ENCODE results near the gene SGIP1.
"Not testable (repeated sequence)": the region's sequence is repeated elsewhere in the genome, so short reads cannot be mapped to it uniquely, and the experiment has no call there.

SGIP1 gene

GRCh38 chr1:66730462-66730861 lies 196.5 kb downstream of the SGIP1 start:
- no peaks in the 10 kb centered on the region for H3K9me3 ChIP-seq (ENCODE audit: control extremely low read depth in 1 of 5, control insufficient read depth in 4 of 5, insufficient read depth in 2 of 5, low read depth in 1 of 5, low read length in 4 of 5)
- H3K27ac ChIP-seq (ENCODE audit: insufficient read depth in 1 of 2, low read depth in 1 of 2, low read length in 2 of 2, poor library complexity in 1 of 2, severe bottlenecking in 2 of 2), result peak overlapping the region; percentile 68 to 88
- no peaks in the 10 kb centered on the region for H3K36me3 ChIP-seq (ENCODE audit: control insufficient read depth in 4 of 4, insufficient read depth in 4 of 4, low read length in 3 of 4)
- ChIA-PET CTCF (interaction anchor here (0.6 to 6.9 kb wide), 5 partner anchors 9 to 284 kb away, joined by 3 to 51 read pairs (median 4); partner anchors contain the start of gene DYNLT5), POLR2A (no interaction called here)
- 54% methylated on average over 2 of the region's 2 CpGs for WGBS (ENCODE audit: insufficient coverage)
- no peaks in the 10 kb centered on the region for H3K27me3 ChIP-seq (replicated peaks in 2 of 5; ENCODE audit: control insufficient read depth in 4 of 5, insufficient read depth in 5 of 5, low read length in 4 of 5)
- peak in 1 of 3 donors; percentile 40 for DNase-seq
- H3K4me1 ChIP-seq (ENCODE audit: control extremely low read depth in 1 of 4, control insufficient read depth in 4 of 4, insufficient read depth in 4 of 4, low read length in 3 of 4), result peaks cover 29 to 80% (median 60%) of the 10 kb centered on the region in 4 experiments
- peak overlapping the region in 1 of 7 experiments; percentile 24 for H3K4me3 ChIP-seq (ENCODE audit: control insufficient read depth in 1 of 7, extremely low read depth in 1 of 7, insufficient read depth in 4 of 7, low read depth in 2 of 7, low read length in 6 of 7)

GRCh38 chr1:66731170-66731865 lies 197.4 kb downstream of the SGIP1 start:
- 100% methylated on average over 2 of the region's 4 CpGs for WGBS (ENCODE audit: insufficient coverage)
- Histone ChIP-seq H3K27ac (ENCODE audit: insufficient read depth in 1 of 2, low read depth in 1 of 2, low read length in 2 of 2, poor library complexity in 1 of 2, severe bottlenecking in 2 of 2) (peak overlapping the region; percentile 81 to 88), H3K36me3 (ENCODE audit: control insufficient read depth in 4 of 4, insufficient read depth in 4 of 4, low read length in 3 of 4) (no peaks in the 10 kb centered on the region), H3K9me3 (ENCODE audit: control extremely low read depth in 1 of 5, control insufficient read depth in 4 of 5, insufficient read depth in 2 of 5, low read depth in 1 of 5, low read length in 4 of 5) (no peaks in the 10 kb centered on the region), H3K4me3 (ENCODE audit: control insufficient read depth in 1 of 7, extremely low read depth in 1 of 7, insufficient read depth in 4 of 7, low read depth in 2 of 7, low read length in 6 of 7) (peak overlapping the region in 1 of 7 experiments; percentile 24), H3K4me1 (ENCODE audit: control extremely low read depth in 1 of 4, control insufficient read depth in 4 of 4, insufficient read depth in 4 of 4, low read length in 3 of 4) (peaks cover 29 to 73% (median 52%) of the 10 kb centered on the region in 4 experiments), H3K27me3 (replicated peaks in 2 of 5; ENCODE audit: control insufficient read depth in 4 of 5, insufficient read depth in 5 of 5, low read length in 4 of 5) (no peaks in the 10 kb centered on the region)
- CTCF ChIA-PET, result interaction anchor here (0.6 to 6.9 kb wide), 5 partner anchors 8 to 178 kb away, joined by 3 to 51 read pairs (median 4); partner anchors contain the start of gene DYNLT5
- POLR2A ChIA-PET, result no interaction called here
- peak in 2 of 3 donors; percentile 50 to 64 for DNase-seq

- DNase-seq, result peak; percentile 51 to 93 (median 83)
- H3K27me3 ChIP-seq (replicated peaks in 2 of 5; ENCODE audit: control insufficient read depth in 4 of 5, insufficient read depth in 5 of 5, low read length in 4 of 5), result no peaks in the 10 kb centered on the region
- WGBS (ENCODE audit: insufficient coverage), result 0% methylated on average over 1 of the region's 1 CpG
- ChIA-PET POLR2A (interaction anchor here (0.7 to 0.9 kb wide), 3 partner anchors 24 to 352 kb away, joined by 3 to 4 read pairs (median 4); partner anchors contain the start of gene SGIP1), CTCF (interaction anchor here (0.6 to 6.9 kb wide), 16 partner anchors 7 to 946 kb away, joined by 3 to 51 read pairs (median 4); partner anchors contain the start of genes DYNLT5 and SGIP1)
- H3K9me3 ChIP-seq (ENCODE audit: control extremely low read depth in 1 of 5, control insufficient read depth in 4 of 5, insufficient read depth in 2 of 5, low read depth in 1 of 5, low read length in 4 of 5), result no peaks in the 10 kb centered on the region
- peaks cover 27 to 63% (median 50%) of the 10 kb centered on the region in 4 experiments for H3K4me1 ChIP-seq (ENCODE audit: control extremely low read depth in 1 of 4, control insufficient read depth in 4 of 4, insufficient read depth in 4 of 4, low read length in 3 of 4)
- H3K36me3 ChIP-seq (ENCODE audit: control insufficient read depth in 4 of 4, insufficient read depth in 4 of 4, low read length in 3 of 4), result no peaks in the 10 kb centered on the region
- peak overlapping the region; percentile 81 to 88 for H3K27ac ChIP-seq (ENCODE audit: insufficient read depth in 1 of 2, low read depth in 1 of 2, low read length in 2 of 2, poor library complexity in 1 of 2, severe bottlenecking in 2 of 2)
- H3K4me3 ChIP-seq (ENCODE audit: control insufficient read depth in 1 of 7, extremely low read depth in 1 of 7, insufficient read depth in 4 of 7, low read depth in 2 of 7, low read length in 6 of 7), result peak overlapping the region in 2 of 7 experiments; percentile 7 to 8
Observed at GRCh38 chr1:66732407-66733166, 198.6 kb downstream of the SGIP1 start.

GRCh38 chr1:66733348-66734017 lies 199.5 kb downstream of the SGIP1 start:
- peak overlapping the region; percentile 51 to 88 for H3K27ac ChIP-seq (ENCODE audit: insufficient read depth in 1 of 2, low read depth in 1 of 2, low read length in 2 of 2, poor library complexity in 1 of 2, severe bottlenecking in 2 of 2)
- H3K9me3 ChIP-seq (ENCODE audit: control extremely low read depth in 1 of 5, control insufficient read depth in 4 of 5, insufficient read depth in 2 of 5, low read depth in 1 of 5, low read length in 4 of 5), result no peaks in the 10 kb centered on the region
- ChIA-PET CTCF (interaction anchor here (0.6 to 6.9 kb wide), 12 partner anchors 13 to 481 kb away, joined by 3 to 51 read pairs (median 4); partner anchors contain the start of genes DYNLT5 and SGIP1), POLR2A (interaction anchor here (0.9 kb wide), 1 partner anchor 200 kb away, joined by 4 read pairs; the partner anchor contains the start of gene SGIP1)
- WGBS (ENCODE audit: insufficient coverage), result no CpG with 5 or more reads among the region's 7 CpGs
- no peaks in the 10 kb centered on the region for H3K36me3 ChIP-seq (ENCODE audit: control insufficient read depth in 4 of 4, insufficient read depth in 4 of 4, low read length in 3 of 4)
- no peaks in the 10 kb centered on the region for H3K27me3 ChIP-seq (replicated peaks in 2 of 5; ENCODE audit: control insufficient read depth in 4 of 5, insufficient read depth in 5 of 5, low read length in 4 of 5)
- DNase-seq, result peak in 1 of 3 donors; percentile 71
- no peak overlapping the region for H3K4me3 ChIP-seq (ENCODE audit: control insufficient read depth in 1 of 7, extremely low read depth in 1 of 7, insufficient read depth in 4 of 7, low read depth in 2 of 7, low read length in 6 of 7)
- peaks cover 27 to 58% (median 46%) of the 10 kb centered on the region in 4 experiments for H3K4me1 ChIP-seq (ENCODE audit: control extremely low read depth in 1 of 4, control insufficient read depth in 4 of 4, insufficient read depth in 4 of 4, low read length in 3 of 4)

GRCh38 chr1:66734531-66734930 lies 200.6 kb downstream of the SGIP1 start:
- H3K36me3 ChIP-seq (ENCODE audit: control insufficient read depth in 4 of 4, insufficient read depth in 4 of 4, low read length in 3 of 4); H3K9me3 ChIP-seq (ENCODE audit: control extremely low read depth in 1 of 5, control insufficient read depth in 4 of 5, insufficient read depth in 2 of 5, low read depth in 1 of 5, low read length in 4 of 5); H3K27me3 ChIP-seq (replicated peaks in 2 of 5; ENCODE audit: control insufficient read depth in 4 of 5, insufficient read depth in 5 of 5, low read length in 4 of 5); POLR2A ChIA-PET; DNase-seq; H3K4me3 ChIP-seq (ENCODE audit: control insufficient read depth in 1 of 7, extremely low read depth in 1 of 7, insufficient read depth in 4 of 7, low read depth in 2 of 7, low read length in 6 of 7): not testable (repeated sequence)
- WGBS (ENCODE audit: insufficient coverage), result 100% methylated on average over 1 of the region's 6 CpGs
- CTCF ChIA-PET, result interaction anchor here (2.0 to 6.9 kb wide), 3 partner anchors 12 to 24 kb away, joined by 5 to 51 read pairs (median 11); partner anchors contain the start of gene DYNLT5
- H3K4me1 ChIP-seq (ENCODE audit: control extremely low read depth in 1 of 4, control insufficient read depth in 4 of 4, insufficient read depth in 4 of 4, low read length in 3 of 4), result peaks cover 34 to 61% (median 51%) of the 10 kb centered on the region in 4 experiments
- H3K27ac ChIP-seq (ENCODE audit: insufficient read depth in 1 of 2, low read depth in 1 of 2, low read length in 2 of 2, poor library complexity in 1 of 2, severe bottlenecking in 2 of 2), result peak overlapping the region in 1 of 2 experiments; percentile 88

GRCh38 chr1:66737836-66738235 lies 203.9 kb downstream of the SGIP1 start:
- H3K4me3 ChIP-seq (ENCODE audit: control insufficient read depth in 1 of 7, extremely low read depth in 1 of 7, insufficient read depth in 4 of 7, low read depth in 2 of 7, low read length in 6 of 7), result no peak overlapping the region
- no CpG with 5 or more reads among the region's 2 CpGs for WGBS (ENCODE audit: insufficient coverage)
- no peaks in the 10 kb centered on the region for H3K36me3 ChIP-seq (ENCODE audit: control insufficient read depth in 4 of 4, insufficient read depth in 4 of 4, low read length in 3 of 4)
- H3K4me1 ChIP-seq (ENCODE audit: control extremely low read depth in 1 of 4, control insufficient read depth in 4 of 4, insufficient read depth in 4 of 4, low read length in 3 of 4), result peaks cover 18 to 35% (median 26%) of the 10 kb centered on the region in 4 experiments
- POLR2A ChIA-PET, result interaction anchor here (0.6 kb wide), 1 partner anchor 283 kb away, joined by 3 read pairs; no protein-coding TSS in a partner anchor
- H3K9me3 ChIP-seq (ENCODE audit: control extremely low read depth in 1 of 5, control insufficient read depth in 4 of 5, insufficient read depth in 2 of 5, low read depth in 1 of 5, low read length in 4 of 5), result no peaks in the 10 kb centered on the region
- no peak overlapping the region for H3K27ac ChIP-seq (ENCODE audit: insufficient read depth in 1 of 2, low read depth in 1 of 2, low read length in 2 of 2, poor library complexity in 1 of 2, severe bottlenecking in 2 of 2)
- CTCF ChIA-PET, result interaction anchor here (1.1 to 2.8 kb wide), 6 partner anchors 9 to 411 kb away, joined by 3 to 9 read pairs (median 6); no protein-coding TSS in a partner anchor
- H3K27me3 ChIP-seq (replicated peaks in 2 of 5; ENCODE audit: control insufficient read depth in 4 of 5, insufficient read depth in 5 of 5, low read length in 4 of 5), result no peaks in the 10 kb centered on the region
- DNase-seq, result no peak

Measured in common myeloid progenitor, CD34-positive (primary cell).